HEK293T (cell line): ENCODE measurements around the gene CATSPERD.

Source experiments
- CTCF ChIA-PET: fragments of 350-600 bp; formaldehyde crosslinking; extraction: SDS; loops from one replicate; lab custom pipeline; 2021; ENCODE audit warnings: antibody characterized with exemption, inconsistent platforms; lab: Yijun Ruan, JAX
- POLR2A ChIA-PET: fragments of 350-600 bp; formaldehyde crosslinking; extraction: SDS; loops from one replicate; lab custom pipeline; 2020; ENCODE audit warnings: antibody characterized with exemption, inconsistent platforms; lab: Yijun Ruan, JAX
- DNase-seq: peaks from one replicate; pipeline ENCODE4 v3.0.0; 2012; ENCODE audit warnings: mixed read lengths; ENCODE audit errors: extremely low spot score
- ARNT ChIP-seq: fragments of 450-650 bp; IDR thresholded peaks from 2 replicates; pipeline ENCODE4 v1.6.1; 2017; ENCODE audit warnings: mild to moderate bottlenecking
- BHLHE40 ChIP-seq: fragments of 450-650 bp; IDR thresholded peaks from 2 replicates; pipeline ENCODE4 v1.6.1; 2016; ENCODE audit warnings: mild to moderate bottlenecking, moderate library complexity, borderline replicate concordance
- CTBP1 ChIP-seq: fragments of 450-650 bp; IDR thresholded peaks from 2 replicates; pipeline ENCODE4 v1.6.1; 2016; ENCODE audit warnings: borderline replicate concordance
- ELF4 ChIP-seq: fragments of 450-650 bp; IDR thresholded peaks from 2 replicates; pipeline ENCODE4 v1.6.1; 2017; ENCODE audit warnings: antibody characterized with exemption
- FOXA1 ChIP-seq: fragments of 450-650 bp; IDR thresholded peaks from 2 replicates; pipeline ENCODE4 v1.6.1; 2016; ENCODE audit warnings: mild to moderate bottlenecking
- FOXK2 ChIP-seq: fragments of 450-650 bp; IDR thresholded peaks from 2 replicates; pipeline ENCODE4 v1.6.1; 2016; ENCODE audit warnings: mild to moderate bottlenecking
- FOXM1 ChIP-seq: fragments of 450-650 bp; IDR thresholded peaks from 2 replicates; pipeline ENCODE4 v1.6.1; 2017; ENCODE audit warnings: mild to moderate bottlenecking, borderline replicate concordance
- HDGF ChIP-seq: fragments of 450-650 bp; IDR thresholded peaks from 2 replicates; pipeline ENCODE4 v1.6.1; 2017; ENCODE audit warnings: antibody characterized with exemption, borderline replicate concordance
- L3MBTL2 ChIP-seq: fragments of 450-650 bp; conservative IDR thresholded peaks from 2 replicates; pipeline ENCODE4 v1.6.1; 2016; ENCODE audit warnings: mild to moderate bottlenecking
- LEF1 ChIP-seq: fragments of 450-650 bp; IDR thresholded peaks from 2 replicates; pipeline ENCODE4 v1.6.1; 2017; ENCODE audit warnings: mild to moderate bottlenecking, borderline replicate concordance
- NFRKB ChIP-seq: fragments of 450-650 bp; IDR thresholded peaks from 2 replicates; pipeline ENCODE4 v1.6.1; 2016; ENCODE audit warnings: mild to moderate bottlenecking, moderate library complexity
- PKNOX1 ChIP-seq: fragments of 450-650 bp; IDR thresholded peaks from 2 replicates; pipeline ENCODE4 v1.6.1; 2016
- SP1 ChIP-seq: fragments of 450-650 bp; IDR thresholded peaks from 2 replicates; pipeline ENCODE4 v1.6.1; 2017
- SUZ12 ChIP-seq: fragments of 450-650 bp; IDR thresholded peaks from 2 replicates; pipeline ENCODE4 v1.6.1; 2016; ENCODE audit warnings: mild to moderate bottlenecking
- TARDBP ChIP-seq: fragments of 450-650 bp; IDR thresholded peaks from 2 replicates; pipeline ENCODE4 v1.6.1; 2016
- ZNF384 ChIP-seq: fragments of 450-650 bp; IDR thresholded peaks from 2 replicates; pipeline ENCODE4 v1.6.1; 2016

CATSPERD gene

GRCh38 chr19:5719961-5720790 lies at the start of gene CATSPERD, which contains the start of gene LONP1:
CATSPERD (plus strand) TSS chr19:5720637; CDS start chr19:5720738, 101 bp downstream.
LONP1 (minus strand) TSS chr19:5720146; CDS start chr19:5720132, 14 bp downstream.
- CTCF ChIA-PET, result interaction anchor here (1.0 to 1.5 kb wide), 3 partner anchors 20 to 84 kb away, joined by 3 to 4 read pairs (median 4); partner anchors contain the start of gene RPL36
- DNase-seq, result peak; percentile 99
- POLR2A ChIA-PET, result interaction anchor here (0.7 to 4.9 kb wide), 23 partner anchors 10 to 1381 kb away, joined by 3 to 35 read pairs (median 4); partner anchors contain the start of genes DUS3L, RPL36, SAFB and SAFB2
- TF ChIP-seq FOXM1, result no peak
- TF ChIP-seq FOXA1, result no peak
- no peak for TF ChIP-seq FOXK2
- no peak for TF ChIP-seq HDGF
- peak; percentile 77 for TF ChIP-seq ELF4
- peak; percentile 39 for TF ChIP-seq L3MBTL2
- no peak for TF ChIP-seq BHLHE40
- TF ChIP-seq ARNT, result 0 out of 2 replicates have a peak, but pooled peaks have one; percentile 50
- TF ChIP-seq LEF1, result no peak
- TF ChIP-seq SP1, result no peak
- TF ChIP-seq SUZ12, result no peak

- POLR2A ChIA-PET, result no interaction called here
- TF ChIP-seq LEF1, result no peak
- TF ChIP-seq FOXA1, result no peak
- no peak for TF ChIP-seq SP1
- no peak for TF ChIP-seq PKNOX1
- no peak for TF ChIP-seq ELF4
- TF ChIP-seq TARDBP, result no peak
- TF ChIP-seq ARNT, result no peak
- no peak for TF ChIP-seq FOXM1
- no peak for TF ChIP-seq NFRKB
- TF ChIP-seq SUZ12, result no peak
- TF ChIP-seq HDGF, result no peak
- no peak for TF ChIP-seq BHLHE40
- TF ChIP-seq CTBP1, result no peak
- TF ChIP-seq ZNF384, result no peak
- no peak for TF ChIP-seq FOXK2
- TF ChIP-seq L3MBTL2, result no peak
- DNase-seq, result no peak
- CTCF ChIA-PET, result interaction anchor here (1.1 kb wide), 1 partner anchor 18 kb away, joined by 4 read pairs; the partner anchor contains the start of gene RPL36
Measured at GRCh38 chr19:5671600-5671999, 48.8 kb upstream of the CATSPERD start.

GRCh38 chr19:5672708-5673459 lies 47.6 kb upstream of the CATSPERD start:
- no peak for DNase-seq
- POLR2A ChIA-PET, result no interaction called here
- CTCF ChIA-PET, result no interaction called here

GRCh38 chr19:5673752-5674151 lies 46.7 kb upstream of the CATSPERD start:
- DNase-seq, result no peak
- TF ChIP-seq BHLHE40, result no peak
- no peak for TF ChIP-seq PKNOX1
- no peak for TF ChIP-seq ELF4
- TF ChIP-seq ZNF384, result no peak
- TF ChIP-seq NFRKB, result no peak
- TF ChIP-seq FOXA1, result no peak
- TF ChIP-seq SUZ12, result no peak
- no peak for TF ChIP-seq CTBP1
- no peak for TF ChIP-seq ARNT
- POLR2A ChIA-PET, result no interaction called here
- CTCF ChIA-PET, result no interaction called here

More at GRCh38 chr19:5672708-5673459, 47.6 kb upstream of the CATSPERD start:
- TF ChIP-seq ZNF384 (no peak), CTBP1 (no peak), L3MBTL2 (no peak), LEF1 (no peak), ELF4 (no peak)

GRCh38 chr19:5674714-5675113 lies 45.7 kb upstream of the CATSPERD start:
- no peak for DNase-seq
- CTCF ChIA-PET, result no interaction called here
- TF ChIP-seq LEF1 (no peak), TARDBP (no peak), SP1 (no peak), ARNT (no peak)
- POLR2A ChIA-PET, result interaction anchor here (2.7 kb wide), 1 partner anchor 12 kb away, joined by 8 read pairs; no protein-coding TSS in a partner anchor
